Panc1 (cell line): Measurements from ENCODE around the gene MRPS27.

Source experiments
- POLR2AphosphoS5 ChIP-seq: IDR thresholded peaks from 2 replicates; pipeline ENCODE4 v1.6.1; 2012; ENCODE audit warnings: mild to moderate bottlenecking, low read depth, low read length, moderate library complexity
- SIN3A ChIP-seq: IDR thresholded peaks from 2 replicates; pipeline ENCODE4 v1.6.1; 2012; ENCODE audit warnings: low read depth, mild to moderate bottlenecking, low read length, moderate library complexity, borderline replicate concordance; ENCODE audit not compliant: insufficient read depth
- TF ChIP-seq, protein P1 (sequence below): fragments of 450-650 bp; IDR thresholded peaks from 2 replicates; pipeline ENCODE4 v1.5.1; 2017; ENCODE audit warnings: mild to moderate bottlenecking

DNA sequence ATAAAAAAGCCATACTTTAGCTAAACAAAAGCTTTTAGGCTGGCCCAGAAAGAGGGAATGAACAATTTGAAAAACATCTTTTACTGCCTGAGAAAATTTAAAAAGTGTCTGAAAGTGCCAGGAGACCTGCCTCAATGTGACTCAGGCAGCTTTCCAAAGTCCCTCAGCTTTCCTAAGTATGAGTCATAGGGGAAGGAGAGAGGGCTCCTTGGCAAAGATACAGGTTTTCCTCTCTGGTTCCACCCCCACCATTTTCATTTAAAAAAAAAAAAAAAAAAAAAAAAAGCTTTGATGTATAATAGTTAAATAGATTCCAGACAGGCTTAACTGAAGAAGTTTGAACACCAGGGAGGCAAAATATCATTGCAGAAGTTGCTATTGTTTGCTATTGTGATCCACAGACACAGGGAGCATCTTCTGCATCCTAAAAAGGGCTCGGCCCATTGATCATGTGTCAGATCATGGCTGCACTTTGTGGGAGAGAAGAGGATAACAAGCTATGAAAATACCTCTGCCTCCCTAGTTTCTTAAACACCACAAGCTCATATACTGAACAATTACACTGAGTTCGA lies 71.5 kb downstream of the MRPS27 start:
- TF ChIP-seq, protein P1, sequence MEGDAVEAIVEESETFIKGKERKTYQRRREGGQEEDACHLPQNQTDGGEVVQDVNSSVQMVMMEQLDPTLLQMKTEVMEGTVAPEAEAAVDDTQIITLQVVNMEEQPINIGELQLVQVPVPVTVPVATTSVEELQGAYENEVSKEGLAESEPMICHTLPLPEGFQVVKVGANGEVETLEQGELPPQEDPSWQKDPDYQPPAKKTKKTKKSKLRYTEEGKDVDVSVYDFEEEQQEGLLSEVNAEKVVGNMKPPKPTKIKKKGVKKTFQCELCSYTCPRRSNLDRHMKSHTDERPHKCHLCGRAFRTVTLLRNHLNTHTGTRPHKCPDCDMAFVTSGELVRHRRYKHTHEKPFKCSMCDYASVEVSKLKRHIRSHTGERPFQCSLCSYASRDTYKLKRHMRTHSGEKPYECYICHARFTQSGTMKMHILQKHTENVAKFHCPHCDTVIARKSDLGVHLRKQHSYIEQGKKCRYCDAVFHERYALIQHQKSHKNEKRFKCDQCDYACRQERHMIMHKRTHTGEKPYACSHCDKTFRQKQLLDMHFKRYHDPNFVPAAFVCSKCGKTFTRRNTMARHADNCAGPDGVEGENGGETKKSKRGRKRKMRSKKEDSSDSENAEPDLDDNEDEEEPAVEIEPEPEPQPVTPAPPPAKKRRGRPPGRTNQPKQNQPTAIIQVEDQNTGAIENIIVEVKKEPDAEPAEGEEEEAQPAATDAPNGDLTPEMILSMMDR: no peak
- TF ChIP-seq SIN3A (no peak), POLR2AphosphoS5 (no peak)
